IMR-90 (cell line): ENCODE results near the gene COL4A1.

ENCODE experiments used
- CEBPB ChIP-seq: IDR thresholded peaks from 2 replicates; pipeline ENCODE4 v1.6.1; 2012; ENCODE audit warnings: low read depth, low read length, improper control_type of control experiment
- CHD1 ChIP-seq: IDR thresholded peaks from 2 replicates; pipeline ENCODE4 v1.6.1; 2012; ENCODE audit warnings: low read depth, low read length, improper control_type of control experiment
- FOS ChIP-seq: fragments of 150-350 bp; IDR thresholded peaks from 2 replicates; pipeline ENCODE4 v1.6.1; 2016; ENCODE audit warnings: low read depth, low read length
- MAFK ChIP-seq: IDR thresholded peaks from 2 replicates; pipeline ENCODE4 v1.6.1; 2012; ENCODE audit warnings: low read depth, low read length, improper control_type of control experiment
- MXI1 ChIP-seq: IDR thresholded peaks from 2 replicates; pipeline ENCODE4 v1.6.1; 2012; ENCODE audit warnings: low read depth, mild to moderate bottlenecking, low read length, moderate library complexity, borderline replicate concordance
- POLR2A ChIP-seq: IDR thresholded peaks from 2 replicates; pipeline ENCODE4 v1.6.1; 2012; ENCODE audit warnings: mild to moderate bottlenecking, low read depth, low read length
- RAD21 ChIP-seq: IDR thresholded peaks from 2 replicates; pipeline ENCODE4 v1.6.1; 2012; ENCODE audit warnings: low read length, improper control_type of control experiment
- RCOR1 ChIP-seq: IDR thresholded peaks from 2 replicates; pipeline ENCODE4 v1.6.1; 2012; ENCODE audit warnings: mild to moderate bottlenecking, low read length, improper control_type of control experiment; ENCODE audit not compliant: insufficient replicate concordance
- SMC3 ChIP-seq: fragments of 150-350 bp; IDR thresholded peaks from 2 replicates; pipeline ENCODE4 v1.6.1; 2016; ENCODE audit warnings: low read depth, mild to moderate bottlenecking, antibody characterized with exemption, low read length, moderate library complexity
- TF ChIP-seq, protein P1 (sequence below): conservative IDR thresholded peaks from 2 replicates; pipeline ENCODE4 v1.5.1; 2012; ENCODE audit warnings: mild to moderate bottlenecking, low read depth, low read length, improper control_type of control experiment
- TF ChIP-seq, protein P2 (sequence below): fragments of 150-350 bp; IDR thresholded peaks from 2 replicates; pipeline ENCODE4 v1.6.1; 2017; ENCODE audit warnings: mild to moderate bottlenecking, antibody characterized with exemption, low read length, low read depth

DNA sequence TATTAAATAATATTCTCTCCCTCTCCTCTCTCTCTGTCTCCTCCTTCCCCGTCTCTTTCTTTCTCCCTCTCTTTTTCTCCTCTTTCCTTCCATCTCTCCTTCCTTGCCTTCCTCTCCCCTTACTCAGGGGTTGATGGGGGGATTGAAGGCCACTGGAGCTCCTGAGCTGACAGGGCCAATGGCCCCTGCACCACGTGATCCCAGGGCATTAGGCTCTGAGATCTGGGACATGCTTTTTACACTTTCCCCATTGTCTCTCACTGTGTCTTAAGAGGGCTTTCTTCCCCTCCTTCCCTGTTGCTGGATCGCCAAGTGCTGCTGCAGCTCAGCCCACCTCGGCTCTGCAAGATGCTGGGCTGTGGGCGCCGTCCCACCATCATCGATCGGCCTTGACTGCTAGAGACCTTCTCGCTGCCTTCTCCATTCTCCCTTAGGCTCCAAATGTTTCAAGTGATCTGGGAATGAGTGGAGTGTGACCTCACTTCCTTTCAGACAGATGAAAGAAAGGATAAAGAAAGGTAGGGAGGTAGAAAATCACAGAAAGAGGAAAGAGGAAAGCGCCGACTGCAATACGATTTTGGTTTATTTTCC lies 42.2 kb downstream of the COL4A1 start:
- no peak for TF ChIP-seq MAFK
- TF ChIP-seq POLR2A = no peak
- no peak for TF ChIP-seq CEBPB
- TF ChIP-seq, protein P1, sequence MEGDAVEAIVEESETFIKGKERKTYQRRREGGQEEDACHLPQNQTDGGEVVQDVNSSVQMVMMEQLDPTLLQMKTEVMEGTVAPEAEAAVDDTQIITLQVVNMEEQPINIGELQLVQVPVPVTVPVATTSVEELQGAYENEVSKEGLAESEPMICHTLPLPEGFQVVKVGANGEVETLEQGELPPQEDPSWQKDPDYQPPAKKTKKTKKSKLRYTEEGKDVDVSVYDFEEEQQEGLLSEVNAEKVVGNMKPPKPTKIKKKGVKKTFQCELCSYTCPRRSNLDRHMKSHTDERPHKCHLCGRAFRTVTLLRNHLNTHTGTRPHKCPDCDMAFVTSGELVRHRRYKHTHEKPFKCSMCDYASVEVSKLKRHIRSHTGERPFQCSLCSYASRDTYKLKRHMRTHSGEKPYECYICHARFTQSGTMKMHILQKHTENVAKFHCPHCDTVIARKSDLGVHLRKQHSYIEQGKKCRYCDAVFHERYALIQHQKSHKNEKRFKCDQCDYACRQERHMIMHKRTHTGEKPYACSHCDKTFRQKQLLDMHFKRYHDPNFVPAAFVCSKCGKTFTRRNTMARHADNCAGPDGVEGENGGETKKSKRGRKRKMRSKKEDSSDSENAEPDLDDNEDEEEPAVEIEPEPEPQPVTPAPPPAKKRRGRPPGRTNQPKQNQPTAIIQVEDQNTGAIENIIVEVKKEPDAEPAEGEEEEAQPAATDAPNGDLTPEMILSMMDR = no peak
- TF ChIP-seq FOS = no peak
- TF ChIP-seq MXI1 = no peak
- TF ChIP-seq RAD21 = no peak
- TF ChIP-seq CHD1 = no peak
- no peak for TF ChIP-seq SMC3
- TF ChIP-seq RCOR1 = no peak
- TF ChIP-seq, protein P2, sequence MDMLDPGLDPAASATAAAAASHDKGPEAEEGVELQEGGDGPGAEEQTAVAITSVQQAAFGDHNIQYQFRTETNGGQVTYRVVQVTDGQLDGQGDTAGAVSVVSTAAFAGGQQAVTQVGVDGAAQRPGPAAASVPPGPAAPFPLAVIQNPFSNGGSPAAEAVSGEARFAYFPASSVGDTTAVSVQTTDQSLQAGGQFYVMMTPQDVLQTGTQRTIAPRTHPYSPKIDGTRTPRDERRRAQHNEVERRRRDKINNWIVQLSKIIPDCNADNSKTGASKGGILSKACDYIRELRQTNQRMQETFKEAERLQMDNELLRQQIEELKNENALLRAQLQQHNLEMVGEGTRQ = no peak
